HepG2 (cell line): Measurements from ENCODE around the gene ATP1A2. TPM values are rescaled to one million over a fixed set of nuclear protein-coding genes. Genes with fewer than 3 reads are reported as not detected.

Experiments
- CENPT ChIP-seq: sonication (generic); formaldehyde crosslinking; IDR thresholded peaks from 2 replicates; pipeline ENCODE4 v1.8.0; 2022; ENCODE audit warnings: low read depth, mild to moderate bottlenecking, moderate library complexity, missing genetic modification reagents
- CREB3 ChIP-seq: sonication (generic); formaldehyde crosslinking; IDR thresholded peaks from 2 replicates; pipeline ENCODE4 v1.5.0; 2020; ENCODE audit warnings: missing genetic modification reagents
- HNRNPK ChIP-seq: fragments of 200-400 bp; formaldehyde crosslinking; IDR thresholded peaks from 2 replicates; pipeline ENCODE4 v1.6.1; 2018; ENCODE audit warnings: low read length, low read depth, moderate library complexity, mild to moderate bottlenecking; ENCODE audit not compliant: poor library complexity, severe bottlenecking
- KDM1A ChIP-seq: IDR thresholded peaks from 2 replicates; pipeline ENCODE4 v1.6.1; 2016; ENCODE audit warnings: missing compliant biosample characterization
- KIAA2018 ChIP-seq: sonication (generic); formaldehyde crosslinking; IDR thresholded peaks from 2 replicates; pipeline ENCODE4 v1.5.0; 2020; ENCODE audit warnings: mild to moderate bottlenecking, missing genetic modification reagents, borderline replicate concordance
- PBX2 ChIP-seq: IDR thresholded peaks from 2 replicates; pipeline ENCODE4 v1.6.1; 2016; ENCODE audit warnings: control low read depth
- SKIL ChIP-seq: sonication (generic); formaldehyde crosslinking; IDR thresholded peaks from 2 replicates; pipeline ENCODE4 v1.8.0; 2022; ENCODE audit warnings: missing genetic modification reagents, mild to moderate bottlenecking, moderate library complexity, borderline replicate concordance
- U2AF2 ChIP-seq: fragments of 200-400 bp; formaldehyde crosslinking; IDR thresholded peaks from 2 replicates; pipeline ENCODE4 v1.6.1; 2017; ENCODE audit warnings: low read depth, mild to moderate bottlenecking, low read length
- polyA plus RNA-seq, 8 experiments: library from polyadenylated mRNA; depleted of rRNA in 3 of 8; stranded (reverse) in 7 of 8; unstranded in 1 of 8; fragments of >200 nt; fragmentation: Illumina TruSeq in 4 of 8; extraction: Trizol in 4 of 8; gene quantifications; 2 replicates each; pipeline versions ENCODE4 v1.2.1 to v1.2.3, GENCODE V29; 2011 to 2016; ENCODE audit warnings: low read depth in 4 of 8, missing spikeins in 1 of 8, mixed read lengths in 1 of 8; ENCODE audit not compliant: insufficient read depth in 1 of 8
- total RNA-seq, 5 experiments: library from RNA; depleted of rRNA; stranded (reverse); fragments of >200 nt; fragmentation: Illumina TruSeq; extraction: Trizol; gene quantifications; 2 replicates each; pipeline ENCODE4 v1.2.3, GENCODE V29; 2016; ENCODE audit warnings: low read depth in 1 of 5

The ATP1A2 gene
- total and polyA plus RNA-seq, 2 of the 13 experiments (the other 11 are each of a cell fraction or from before 2014, with no cell fraction given) = 0.16 TPM; not detected in 1

GRCh38 chr1:160131803-160132565, 16.4 kb downstream of the ATP1A2 start (continued):
- no peak for TF ChIP-seq KIAA2018 (CRISPR knock-in tag)
- TF ChIP-seq KDM1A (CRISPR knock-in tag) = no peak
- no peak for TF ChIP-seq CREB3 (CRISPR knock-in tag)
- TF ChIP-seq CENPT (CRISPR knock-in tag) = no peak
- TF ChIP-seq HNRNPK = no peak
- no peak for TF ChIP-seq U2AF2
- no peak for TF ChIP-seq PBX2 (CRISPR knock-in tag)
- no peak for TF ChIP-seq SKIL (CRISPR knock-in tag)
- TF ChIP-seq, all 625 proteins: peak for 0
